HG03045 (cell line): ENCODE results near the gene ELK3.

Experiments used
- ATAC-seq: cut with Tn5 transposase; IDR thresholded peaks from one replicate; pipeline ENCODE4 v1.9.1; 2021; ENCODE audit warnings: mild to moderate bottlenecking, moderate library complexity; ENCODE audit not compliant: unreplicated experiment

ELK3 gene

GRCh38 chr12:96193725-96194575 is at the start of gene ELK3:
TSS of gene ELK3 (plus strand) at chr12:96194375.
- ATAC-seq = peak; percentile 35

- no peak for ATAC-seq
These were observed 47.4 kb upstream of the ELK3 start for GRCh38 chr12:96146747-96147146.

- no peak for ATAC-seq
These were observed 43.7 kb upstream of the ELK3 start for GRCh38 chr12:96150442-96150841.

- ATAC-seq = no peak
These were observed 42.0 kb upstream of the ELK3 start for GRCh38 chr12:96152164-96152563.

- no peak for ATAC-seq
These were observed 40.9 kb upstream of the ELK3 start for GRCh38 chr12:96153131-96153725.

- no peak for ATAC-seq
These were observed 39.0 kb upstream of the ELK3 start for GRCh38 chr12:96155181-96155580.

GRCh38 chr12:96155781-96156180 is 38.4 kb upstream of the ELK3 start:
- no peak for ATAC-seq

GRCh38 chr12:96156211-96156610 is 38.0 kb upstream of the ELK3 start:
- ATAC-seq = no peak

- ATAC-seq = no peak
These were observed 36.7 kb upstream of the ELK3 start for GRCh38 chr12:96157427-96157826.

- ATAC-seq = no peak
These were observed 29.0 kb upstream of the ELK3 start for GRCh38 chr12:96164951-96165811.

- ATAC-seq = no peak
These were observed 27.4 kb upstream of the ELK3 start for GRCh38 chr12:96166765-96167164.

GRCh38 chr12:96167492-96167891 is 26.7 kb upstream of the ELK3 start:
- no peak for ATAC-seq

- ATAC-seq = no peak
These were observed 23.8 kb upstream of the ELK3 start for GRCh38 chr12:96170328-96170727.

- no peak for ATAC-seq
These were observed 23.4 kb upstream of the ELK3 start for GRCh38 chr12:96170762-96171161.

GRCh38 chr12:96171905-96172304 is 22.3 kb upstream of the ELK3 start:
- no peak for ATAC-seq

GRCh38 chr12:96172981-96173380 is 21.2 kb upstream of the ELK3 start:
- no peak for ATAC-seq

GRCh38 chr12:96176575-96176974 is 17.6 kb upstream of the ELK3 start:
- ATAC-seq = no peak

GRCh38 chr12:96177013-96177412 is 17.2 kb upstream of the ELK3 start:
- ATAC-seq = peak; percentile 75

GRCh38 chr12:96183734-96184370 is 10.3 kb upstream of the ELK3 start:
- ATAC-seq = no peak

- no peak for ATAC-seq
These were observed 8.3 kb upstream of the ELK3 start for GRCh38 chr12:96185914-96186313.
